Activated effector memory CD4-positive, alpha-beta T cell treated with anti-CD3 and anti-CD28 coated beads, Interleukin-2, amount 50 U/mL, for 16 hours (primary cell): ENCODE results near the gene VSTM4.

ENCODE experiments used
- DNase-seq: peaks from one replicate; pipeline ENCODE4 v3.0.0-alpha.2; 2020

VSTM4 gene

GRCh38 chr10:49066944-49067730 is 48.2 kb downstream of the VSTM4 start:
- no peak for DNase-seq

- no peak for DNase-seq
Measured at GRCh38 chr10:49062229-49062628, 53.1 kb downstream of the VSTM4 start.

DNA sequence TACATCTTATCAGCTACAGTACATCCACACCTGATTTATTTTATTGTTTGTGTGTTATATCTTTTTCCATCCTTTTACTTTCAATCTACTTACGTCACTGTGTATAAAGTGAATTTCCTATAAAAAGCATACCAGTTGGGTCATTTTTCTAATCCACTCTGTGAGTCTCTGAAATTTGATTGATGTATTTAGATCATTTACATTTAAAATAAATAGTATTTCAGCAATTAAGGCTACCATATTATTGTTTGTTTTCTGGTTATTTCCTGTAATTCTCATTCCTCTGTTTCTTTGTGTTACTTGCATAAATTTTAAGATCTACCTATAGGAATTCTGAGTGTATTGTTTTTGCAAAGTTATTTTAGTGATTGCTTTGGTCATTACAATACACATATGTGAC is 53.7 kb downstream of the VSTM4 start:
- DNase-seq, result no peak

GRCh38 chr10:49058463-49059255 is 56.7 kb downstream of the VSTM4 start:
- DNase-seq, result no peak

DNA sequence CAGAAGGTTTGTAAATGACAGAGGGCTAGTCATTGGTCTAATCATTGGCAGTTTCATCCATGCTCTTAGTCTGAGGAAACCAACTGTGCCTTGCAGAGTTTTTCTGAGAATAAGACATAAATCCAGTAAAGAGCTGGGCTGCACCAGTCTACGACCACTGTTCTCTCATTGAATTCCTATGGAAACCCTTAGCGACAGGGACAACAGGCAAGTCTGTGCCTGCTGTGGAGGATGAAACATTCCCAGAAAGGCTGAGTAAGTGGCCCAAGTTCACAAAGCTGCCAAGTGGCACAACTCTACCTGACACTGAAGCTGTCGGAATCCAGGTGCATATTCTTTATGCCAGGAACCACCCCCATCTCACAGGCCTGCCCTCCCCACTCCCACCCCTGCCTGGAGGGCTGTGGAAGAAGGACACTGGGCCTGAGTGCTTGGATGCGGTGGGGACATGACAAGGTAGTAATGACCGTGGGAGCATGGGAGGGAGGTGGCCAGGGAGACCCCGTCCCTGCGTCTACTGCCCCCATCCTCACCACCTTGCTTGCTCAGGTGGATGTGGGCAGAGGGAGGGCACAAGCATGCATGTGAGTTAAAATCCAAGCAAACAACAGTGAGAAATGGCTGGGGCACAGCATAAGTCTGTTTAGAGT is 58.0 kb downstream of the VSTM4 start:
- no peak for DNase-seq

DNA sequence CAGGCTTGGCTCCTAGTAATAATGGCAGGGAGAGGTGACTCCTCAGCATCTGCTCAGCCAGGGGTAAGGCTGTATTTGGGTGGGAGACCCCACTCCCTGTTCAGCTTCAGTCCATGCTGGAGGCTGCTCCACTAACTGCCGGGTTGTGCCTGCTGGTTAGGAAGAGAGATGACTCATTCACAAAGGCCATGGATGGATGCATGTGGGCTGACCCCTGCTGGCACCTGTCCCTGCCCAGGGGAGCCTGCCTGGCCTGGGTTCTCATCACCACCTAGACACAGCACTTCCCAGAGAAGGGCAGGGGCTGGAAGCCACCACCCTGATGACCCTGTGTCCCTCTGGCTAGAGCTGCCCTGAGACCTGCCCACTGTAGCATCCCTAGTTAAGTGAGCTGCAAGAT is 59.0 kb downstream of the VSTM4 start:
- no peak for DNase-seq

DNA sequence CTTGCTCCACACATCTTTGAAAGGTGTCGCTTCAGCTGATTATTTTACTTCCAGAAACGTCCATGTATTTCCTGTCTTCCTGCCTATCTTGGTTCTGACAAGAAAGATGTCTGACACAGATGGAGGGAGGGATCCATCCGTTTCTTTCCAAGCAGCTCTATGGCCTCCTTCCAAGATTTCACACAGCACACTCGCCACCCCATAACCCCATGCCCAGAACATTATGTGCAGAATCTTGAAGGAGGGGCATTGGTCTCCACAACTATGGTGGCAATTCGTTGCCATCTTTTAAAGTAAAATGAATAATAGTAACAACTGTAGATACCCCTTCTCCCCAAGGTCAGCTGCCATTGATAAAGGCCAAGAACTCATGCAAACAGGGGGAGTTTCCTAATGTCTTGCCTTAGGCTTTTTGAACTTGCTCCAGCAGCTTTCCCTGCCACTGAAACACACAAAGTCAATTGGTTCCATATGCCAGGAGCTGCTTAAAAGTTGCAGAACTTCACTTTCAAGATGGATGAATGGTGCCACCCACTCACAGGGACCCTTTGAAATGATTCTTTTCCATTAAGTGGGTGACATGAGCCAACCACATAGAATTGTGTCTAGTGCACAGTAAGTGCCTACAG is 60.0 kb downstream of the VSTM4 start:
- DNase-seq, result no peak

GRCh38 chr10:49054753-49055152 is 60.6 kb downstream of the VSTM4 start:
- DNase-seq, result no peak

- DNase-seq, result no peak
Measured at GRCh38 chr10:49053998-49054692, 61.2 kb downstream of the VSTM4 start.

- no peak for DNase-seq
Measured at GRCh38 chr10:49053053-49053997, 62.0 kb downstream of the VSTM4 start.

DNA sequence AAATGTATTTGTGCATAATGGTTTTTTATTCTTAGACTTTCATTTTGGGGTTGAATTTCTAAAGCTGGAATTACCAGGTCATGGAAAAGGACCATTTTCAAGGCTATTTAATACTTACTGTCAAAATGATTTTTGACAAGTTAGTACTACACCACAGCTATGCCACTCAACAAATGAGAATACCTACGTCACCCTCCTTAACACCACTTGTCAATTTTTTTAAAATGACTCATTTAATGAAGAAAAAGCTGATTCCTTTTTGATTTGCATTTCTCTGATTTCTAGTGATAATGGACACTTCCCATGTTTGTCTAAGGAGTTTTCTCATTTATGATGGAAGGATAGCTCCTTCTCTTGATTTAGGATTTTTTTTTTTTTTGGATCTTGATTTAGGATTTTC is 63.3 kb downstream of the VSTM4 start:
- DNase-seq, result no peak

DNA sequence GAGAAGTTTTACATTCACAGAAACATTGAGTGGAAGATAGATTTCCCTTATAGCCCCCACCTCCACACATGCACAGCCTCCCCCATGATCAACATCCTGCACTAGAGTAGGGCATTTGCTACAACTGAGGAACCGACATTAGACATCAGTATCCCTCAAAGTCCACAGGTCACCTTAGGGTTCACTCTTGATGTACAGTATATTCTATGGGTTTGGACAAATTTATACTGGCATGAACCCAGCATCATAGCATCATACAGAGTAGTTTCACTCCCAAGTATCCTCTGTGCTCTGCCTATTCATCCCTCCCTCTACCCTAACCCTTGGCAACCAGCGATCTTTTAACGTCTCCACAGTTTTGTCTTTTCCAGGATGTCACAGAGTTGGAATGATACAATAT is 64.4 kb downstream of the VSTM4 start:
- DNase-seq, result no peak

DNA sequence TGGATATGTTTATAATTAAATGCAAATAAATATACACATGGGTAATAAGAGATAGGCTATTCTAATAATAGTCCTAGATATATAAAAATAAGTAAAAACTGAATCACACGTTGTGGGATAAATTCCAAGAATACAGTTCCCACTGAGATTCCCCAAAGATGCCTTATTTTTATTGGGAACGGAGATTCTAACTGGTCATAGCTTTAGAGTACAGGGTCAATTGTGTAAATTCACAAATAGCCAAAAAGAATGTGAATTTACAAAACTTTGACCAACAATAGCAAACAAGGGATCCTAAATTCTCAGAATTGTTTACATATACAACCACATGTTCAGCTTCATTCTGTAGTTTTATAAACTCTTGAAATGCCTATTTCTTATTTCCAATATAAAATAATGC is 65.0 kb downstream of the VSTM4 start:
- DNase-seq, result no peak

- no peak for DNase-seq
Measured at GRCh38 chr10:49049660-49050059, 65.7 kb downstream of the VSTM4 start.

DNA sequence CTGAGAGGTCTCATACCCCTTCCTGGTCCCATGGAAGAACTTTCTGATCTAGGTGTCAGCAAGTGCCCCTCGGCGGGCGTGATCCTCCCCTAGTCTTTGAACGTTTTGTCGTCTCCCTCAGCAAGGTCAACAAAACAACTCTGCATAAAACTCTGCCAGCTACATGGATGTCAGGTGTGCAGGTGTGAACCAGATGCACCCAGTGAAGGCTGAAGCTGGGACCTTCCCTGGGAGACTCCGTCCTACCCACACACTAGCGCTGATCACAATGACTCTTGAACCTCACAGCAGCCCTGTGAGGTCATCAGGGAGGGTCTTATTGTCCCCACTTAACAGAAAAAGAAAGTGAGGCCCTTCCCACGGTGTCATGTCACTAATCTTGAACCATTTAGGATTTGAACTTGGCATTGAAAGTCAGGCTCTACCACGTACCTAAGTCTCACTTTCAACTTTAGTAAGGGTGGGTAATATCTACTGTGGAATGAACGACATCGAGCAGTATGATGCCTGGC is 68.1 kb downstream of the VSTM4 start:
- DNase-seq, result no peak

DNA sequence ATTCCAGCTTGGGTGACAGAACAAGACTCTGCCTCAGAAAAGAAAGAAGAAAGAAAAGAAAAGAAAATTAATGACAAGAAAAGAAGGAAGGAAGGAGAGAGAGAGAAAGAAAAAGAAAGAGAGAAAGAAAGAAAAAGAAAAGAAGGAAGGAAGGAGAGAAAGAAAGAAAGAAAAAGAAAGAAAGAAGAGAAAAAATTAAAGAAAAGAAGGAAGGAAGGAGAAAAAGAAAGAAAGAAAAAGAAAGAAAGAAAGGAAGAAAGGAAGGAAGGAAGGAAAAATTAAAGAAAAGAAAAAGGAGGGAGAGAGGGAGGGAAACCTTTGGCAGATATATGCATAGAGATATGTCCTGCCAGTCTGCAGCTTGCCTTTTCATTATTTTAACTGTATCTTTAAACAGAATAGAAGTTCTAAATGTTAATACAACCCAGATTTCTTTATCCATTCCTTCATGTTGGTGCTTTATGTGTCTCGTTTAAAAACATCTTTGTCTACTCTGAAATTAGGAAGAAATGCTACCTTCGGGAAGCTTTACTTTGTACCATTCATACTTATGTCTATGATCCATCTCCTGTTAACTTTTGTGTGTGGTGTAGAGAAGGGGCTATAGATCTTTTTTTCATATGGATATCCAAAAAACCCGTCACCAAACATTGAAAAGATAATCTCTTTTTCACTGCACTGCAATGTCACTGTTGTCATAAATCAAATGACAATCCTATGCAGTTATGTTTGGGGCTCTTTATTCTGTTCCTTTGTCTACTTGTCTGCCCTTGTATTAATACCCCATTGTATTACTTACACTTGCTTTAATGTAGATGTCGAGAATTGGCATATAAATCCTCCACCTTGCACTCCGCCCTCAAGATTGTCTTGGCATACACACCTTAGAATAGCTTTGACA is 70.8 kb downstream of the VSTM4 start:
- DNase-seq, result no peak

GRCh38 chr10:49040601-49041000 is 74.7 kb downstream of the VSTM4 start:
- DNase-seq, result no peak

- DNase-seq, result no peak
Measured at GRCh38 chr10:49039409-49039808, 75.9 kb downstream of the VSTM4 start.

GRCh38 chr10:49038711-49039110 is 76.6 kb downstream of the VSTM4 start:
- no peak for DNase-seq

- DNase-seq, result no peak
Measured at GRCh38 chr10:49037187-49037586, 78.1 kb downstream of the VSTM4 start.
